Spleen (tissue), 11 donors: Measurements from ENCODE around the gene GGACT. TPM values are rescaled to one million over a fixed set of nuclear protein-coding genes. Genes with fewer than 3 reads are reported as not detected.

Experiments used
- DNase-seq: peaks from one replicate; pipeline ENCODE4 v3.0.0-alpha.2; 2020
- H3K27ac ChIP-seq, 8 donors: fragments of 200-600 bp; sonication (generic) in 7 of 8; 1 replicate in 4 of 8; 2 replicates in 4 of 8; pipeline versions ENCODE4 v1.5.0 to v1.8.0; 2016 to 2021; ENCODE audit warnings: inconsistent platforms in 4 of 8, mild to moderate bottlenecking in 4 of 8, moderate library complexity in 1 of 8
- H3K27me3 ChIP-seq, 7 donors: fragments of 200-600 bp; sonication (generic) in 6 of 7; replicated peaks in 1 of 7; 1 replicate in 4 of 7; 2 replicates in 3 of 7; pipeline versions ENCODE4 v1.5.0 to v1.8.0; 2016 to 2021; ENCODE audit warnings: inconsistent platforms in 3 of 7, mild to moderate bottlenecking in 1 of 7
- H3K36me3 ChIP-seq, 6 donors: fragments of 200-600 bp; sonication (generic) in 5 of 6; 1 replicate in 4 of 6; 2 replicates in 2 of 6; pipeline versions ENCODE4 v1.5.0 to v1.8.0; 2016 to 2021; ENCODE audit warnings: inconsistent platforms in 2 of 6
- H3K4me1 ChIP-seq, 6 donors: fragments of 200-600 bp; sonication (generic) in 5 of 6; 1 replicate in 3 of 6; 2 replicates in 3 of 6; pipeline versions ENCODE4 v1.5.0 to v1.8.0; 2016 to 2021; ENCODE audit warnings: inconsistent platforms in 3 of 6
- H3K4me3 ChIP-seq, 8 donors: fragments of 200-600 bp; sonication (generic) in 7 of 8; 1 replicate in 4 of 8; 2 replicates in 4 of 8; pipeline versions ENCODE4 v1.5.0 to v1.8.0; 2016 to 2021; ENCODE audit warnings: inconsistent platforms in 4 of 8, mild to moderate bottlenecking in 4 of 8, moderate library complexity in 2 of 8
- H3K9me3 ChIP-seq, 8 donors: fragments of 200-600 bp; sonication (generic) in 7 of 8; 1 replicate in 4 of 8; 2 replicates in 4 of 8; pipeline versions ENCODE4 v1.5.0 to v1.8.0; 2016 to 2021; ENCODE audit warnings: inconsistent platforms in 4 of 8
- POLR2A ChIP-seq, 3 donors: fragments of 450-650 bp; IDR thresholded peaks; one replicate each; pipeline ENCODE4 v1.5.1; 2017; ENCODE audit warnings: antibody characterized with exemption in 3 of 3, mild to moderate bottlenecking in 1 of 3
- POLR2AphosphoS5 ChIP-seq, 3 donors: sonication (generic); formaldehyde crosslinking; IDR thresholded peaks; one replicate each; pipeline ENCODE4 v1.5.1; 2017; ENCODE audit warnings: antibody characterized with exemption in 3 of 3
- WGBS, 5 donors: extraction: QIAGEN DNeasy Blood & Tissue Kit in 3 of 5; methylation state at CpG; one replicate each; pipeline versions ENCODE4 v1.1.5 to v1.1.7; 2013 to 2018; 5-methylcytosine and 5-hydroxymethylcytosine counted together
- intact Hi-C: fragments of 100-400 bp; cut with DNase I; formaldehyde crosslinking; loops from one replicate; pipeline ENCODE4 v1.15.0; 2023; ENCODE audit warnings: low total_unique reads
- polyA plus RNA-seq, 3 donors: library from polyadenylated mRNA; stranded (reverse); fragments of 200-250 nt; gene quantifications; one replicate each; pipeline ENCODE4 v1.2.1, GENCODE V29; 2013
- total RNA-seq, 7 donors: library from RNA; depleted of rRNA in 3 of 7; stranded (reverse); fragments of >200 nt in 3 of 7; fragmentation: NEBNext Ultra II Directional in 4 of 7; extraction: Animal tissue kit (Norgen Biotek cat#: 25700) in 4 of 7; gene quantifications; one replicate each; pipeline versions ENCODE4 v1.1.0 to v1.2.1, GENCODE V29; 2016 to 2021
- TF ChIP-seq, protein P1 (sequence below), 11 experiments: fragments of 200-600 bp in 7 of 11; fragments of 450-650 bp in 4 of 11; sonication (generic) in 4 of 11; IDR thresholded peaks in 8 of 11; conservative IDR thresholded peaks in 3 of 11; 1 replicate in 7 of 11; 2 replicates in 4 of 11; pipeline versions ENCODE4 v1.4.0 to v1.8.0; 2016 to 2021; ENCODE audit warnings: antibody characterized with exemption in 11 of 11, inconsistent platforms in 4 of 11, mild to moderate bottlenecking in 1 of 11
- donor health status: healthy with polysubstance abuse.
- donor health status: DM: no; HTN: no; CAD: no; lungs with moderate emphysema.
- donor health status: DM: no; HTN: no; CAD: no.
- donor health status: Bipolar disorder and iron deficiency.
- donor health status: healthy.
- donor health status: DM: no; HTN: no; CAD: no.
- donor health status: DM: yes; HTN: yes; CAD: no.

GGACT gene
- total and polyA plus RNA-seq, 10 donors: 1.9 to 19.7 (median 3.9) TPM

DNA sequence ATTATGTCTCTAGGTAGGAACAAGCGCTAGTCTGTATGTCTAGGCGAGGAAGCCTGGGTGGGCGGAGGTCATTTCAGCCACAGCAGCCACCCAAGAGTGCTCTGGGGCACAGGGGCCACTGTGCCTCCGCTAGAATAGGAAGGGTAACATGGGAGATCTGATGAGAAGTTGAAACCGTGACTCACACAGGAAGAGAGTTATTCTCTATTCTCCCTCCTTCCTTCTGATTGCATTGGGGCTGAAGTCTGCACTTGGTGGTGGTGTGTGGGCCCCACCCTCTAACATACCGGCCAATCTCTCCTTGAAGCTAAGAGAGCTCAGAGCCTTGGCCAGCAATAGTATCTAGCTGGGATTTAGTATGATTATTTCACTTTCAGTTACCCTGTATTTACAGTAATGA is 20.3 kb upstream of the GGACT start:
- DNase-seq: no peak
- intact Hi-C loops: no loop called here
- peaks cover 5 to 45% (median 26%) of the 10 kb centered on the region in 6 donors for H3K4me1 ChIP-seq

DNA sequence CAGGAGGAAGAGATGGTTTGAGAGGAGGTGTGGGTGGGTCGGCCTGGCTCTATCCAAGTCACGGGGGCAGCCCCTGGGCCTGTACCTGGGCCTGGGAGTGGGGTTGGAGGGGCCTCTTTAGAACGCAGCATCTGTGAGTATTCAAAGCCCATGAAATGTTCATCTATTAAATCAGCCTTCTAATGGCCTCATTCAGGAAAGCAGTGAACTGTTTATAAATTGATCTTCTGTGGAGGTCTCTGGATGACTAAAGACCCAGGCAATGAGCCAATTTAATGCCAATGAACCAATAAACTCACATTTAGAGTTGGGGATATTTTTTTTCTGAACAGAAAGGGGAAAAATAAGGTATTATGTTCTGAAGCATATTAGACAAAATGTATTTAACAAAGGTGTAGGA is 19.9 kb upstream of the GGACT start:
- no peak for DNase-seq
- no peaks in the 10 kb centered on the region for H3K9me3 ChIP-seq
- H3K36me3 ChIP-seq: peaks cover 0 to 26% (median 0%) of the 10 kb centered on the region in 6 donors
- WGBS, 5 donors: 92 to 97% (median 95%) methylated on average over 3 of the region's 3 CpGs
- H3K4me3 ChIP-seq: no peak overlapping the region
- H3K4me1 ChIP-seq: peaks cover 5 to 45% (median 26%) of the 10 kb centered on the region in 6 donors
- no peak for TF ChIP-seq POLR2AphosphoS5 (IDR thresholded peaks at IDR 0.05)
- TF ChIP-seq, protein P1, sequence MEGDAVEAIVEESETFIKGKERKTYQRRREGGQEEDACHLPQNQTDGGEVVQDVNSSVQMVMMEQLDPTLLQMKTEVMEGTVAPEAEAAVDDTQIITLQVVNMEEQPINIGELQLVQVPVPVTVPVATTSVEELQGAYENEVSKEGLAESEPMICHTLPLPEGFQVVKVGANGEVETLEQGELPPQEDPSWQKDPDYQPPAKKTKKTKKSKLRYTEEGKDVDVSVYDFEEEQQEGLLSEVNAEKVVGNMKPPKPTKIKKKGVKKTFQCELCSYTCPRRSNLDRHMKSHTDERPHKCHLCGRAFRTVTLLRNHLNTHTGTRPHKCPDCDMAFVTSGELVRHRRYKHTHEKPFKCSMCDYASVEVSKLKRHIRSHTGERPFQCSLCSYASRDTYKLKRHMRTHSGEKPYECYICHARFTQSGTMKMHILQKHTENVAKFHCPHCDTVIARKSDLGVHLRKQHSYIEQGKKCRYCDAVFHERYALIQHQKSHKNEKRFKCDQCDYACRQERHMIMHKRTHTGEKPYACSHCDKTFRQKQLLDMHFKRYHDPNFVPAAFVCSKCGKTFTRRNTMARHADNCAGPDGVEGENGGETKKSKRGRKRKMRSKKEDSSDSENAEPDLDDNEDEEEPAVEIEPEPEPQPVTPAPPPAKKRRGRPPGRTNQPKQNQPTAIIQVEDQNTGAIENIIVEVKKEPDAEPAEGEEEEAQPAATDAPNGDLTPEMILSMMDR (IDR thresholded peaks at IDR 0.05 in 8 of 11, conservative IDR thresholded peaks at IDR 0.05 in 3 of 11): no peak
- no peak for TF ChIP-seq POLR2A (IDR thresholded peaks at IDR 0.05)
- intact Hi-C loops: no loop called here
- peak overlapping the region in 3 of 8 donors; percentile 27 to 68 (median 45) for H3K27ac ChIP-seq
- H3K27me3 ChIP-seq: no peaks in the 10 kb centered on the region

More for the DNA sequence above, 20.3 kb upstream of the GGACT start:
- TF ChIP-seq POLR2A (IDR thresholded peaks at IDR 0.05): no peak
- no peak for TF ChIP-seq POLR2AphosphoS5 (IDR thresholded peaks at IDR 0.05)
- TF ChIP-seq, protein P1 (IDR thresholded peaks at IDR 0.05 in 8 of 11, conservative IDR thresholded peaks at IDR 0.05 in 3 of 11): no peak
- H3K4me3 ChIP-seq: no peak overlapping the region
- no peaks in the 10 kb centered on the region for H3K27me3 ChIP-seq
- H3K9me3 ChIP-seq: no peaks in the 10 kb centered on the region
- 47 to 67% (median 50%) methylated on average over 6 of the region's 6 CpGs for WGBS, 5 donors
- peaks cover 0 to 26% (median 0%) of the 10 kb centered on the region in 6 donors for H3K36me3 ChIP-seq
- peak overlapping the region in 3 of 8 donors; percentile 27 to 68 (median 45) for H3K27ac ChIP-seq

DNA sequence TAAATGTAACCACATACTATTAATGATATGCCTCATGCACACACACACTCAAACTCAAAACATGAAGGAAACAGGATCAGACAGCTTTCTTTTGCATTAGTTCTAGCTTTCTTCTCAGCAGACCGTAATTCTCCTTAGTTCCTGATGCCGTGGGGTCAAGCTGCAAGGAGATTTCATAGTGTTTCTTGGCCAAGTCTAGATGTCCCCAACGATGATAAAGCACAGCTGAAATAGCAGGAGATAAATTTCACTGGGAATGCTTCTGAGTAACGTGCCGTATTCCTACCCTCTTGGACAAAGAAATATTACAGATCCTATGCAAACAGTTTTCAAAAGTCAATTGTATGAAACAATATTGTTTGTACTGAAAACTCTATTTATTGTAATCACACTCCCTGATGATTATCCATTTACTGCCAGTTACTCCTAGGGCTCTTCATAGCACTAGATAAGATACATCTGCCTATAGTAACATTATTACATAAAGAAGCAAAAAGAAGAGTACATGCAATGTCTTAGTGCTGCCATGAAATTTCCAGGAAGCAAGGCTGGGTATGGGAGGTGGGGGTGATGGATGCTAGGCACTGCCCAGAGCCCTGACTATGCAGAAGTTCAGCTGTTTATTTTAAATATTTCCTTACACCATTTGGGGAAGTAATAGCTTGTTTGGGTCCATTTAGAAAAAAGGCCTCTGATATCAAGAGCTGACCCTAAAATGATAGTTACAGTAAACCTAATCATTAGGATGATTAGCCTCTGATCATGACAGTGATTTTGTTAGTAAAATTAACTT is 16.5 kb upstream of the GGACT start:
- Histone ChIP-seq H3K9me3 (no peaks in the 10 kb centered on the region), H3K4me1 (peaks cover 3 to 24% (median 9%) of the 10 kb centered on the region in 6 donors), H3K4me3 (no peak overlapping the region), H3K27ac (no peak overlapping the region), H3K36me3 (peaks cover 0 to 12% (median 0%) of the 10 kb centered on the region in 6 donors), H3K27me3 (no peaks in the 10 kb centered on the region)
- 80 to 89% (median 88%) methylated on average over 5 of the region's 5 CpGs for WGBS, 5 donors
- intact Hi-C loops: no loop called here
- no peak for TF ChIP-seq POLR2A (IDR thresholded peaks at IDR 0.05)
- TF ChIP-seq, protein P1 (IDR thresholded peaks at IDR 0.05 in 8 of 11, conservative IDR thresholded peaks at IDR 0.05 in 3 of 11): no peak
- TF ChIP-seq POLR2AphosphoS5 (IDR thresholded peaks at IDR 0.05): no peak
- no peak for DNase-seq

DNA sequence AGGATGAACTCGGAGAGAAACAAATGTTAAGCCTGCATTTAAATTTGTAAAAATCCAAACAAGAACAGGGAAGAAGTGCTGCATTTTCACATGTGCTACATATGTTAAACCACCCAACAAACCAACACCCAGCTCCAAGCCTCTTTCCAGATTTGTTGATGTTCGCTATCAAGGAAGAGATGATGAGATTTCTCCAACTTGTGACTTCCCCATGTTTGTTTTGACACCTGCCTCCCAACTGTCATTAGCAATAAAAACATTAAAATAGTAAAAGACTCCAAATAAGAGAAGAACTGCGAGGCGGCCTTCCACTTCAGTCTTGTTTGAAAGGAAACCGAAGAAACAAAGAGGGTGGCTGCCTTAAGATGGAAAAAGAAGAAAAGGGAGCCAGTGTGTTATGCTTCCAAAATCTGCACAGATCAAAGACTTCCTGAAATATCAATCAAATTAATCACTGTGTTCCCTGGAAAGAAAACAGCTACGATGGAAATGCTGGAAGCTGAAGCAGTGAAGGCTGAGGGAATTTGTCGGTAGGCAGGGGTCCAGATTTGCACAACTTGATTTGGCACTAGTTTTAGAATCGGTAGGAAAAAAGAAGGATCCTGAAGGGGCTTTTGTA is 14.0 kb upstream of the GGACT start:
- 73 to 88% (median 81%) methylated on average over 8 of the region's 8 CpGs for WGBS, 5 donors
- H3K9me3 ChIP-seq: no peaks in the 10 kb centered on the region
- intact Hi-C loops: no loop called here
- TF ChIP-seq, protein P1 (IDR thresholded peaks at IDR 0.05 in 8 of 11, conservative IDR thresholded peaks at IDR 0.05 in 3 of 11): no peak
- TF ChIP-seq POLR2AphosphoS5 (IDR thresholded peaks at IDR 0.05) (no peak), POLR2A (IDR thresholded peaks at IDR 0.05) (no peak)
- H3K27ac ChIP-seq: no peak overlapping the region
- H3K4me3 ChIP-seq: no peak overlapping the region
- no peak for DNase-seq
- H3K4me1 ChIP-seq: peaks cover 0 to 4% (median 0%) of the 10 kb centered on the region in 6 donors
- H3K27me3 ChIP-seq: no peaks in the 10 kb centered on the region
- H3K36me3 ChIP-seq: peaks cover 0 to 12% (median 0%) of the 10 kb centered on the region in 6 donors
